Measurements from ENCODE around the gene FBXW8.

Gene FBXW8

DNA sequence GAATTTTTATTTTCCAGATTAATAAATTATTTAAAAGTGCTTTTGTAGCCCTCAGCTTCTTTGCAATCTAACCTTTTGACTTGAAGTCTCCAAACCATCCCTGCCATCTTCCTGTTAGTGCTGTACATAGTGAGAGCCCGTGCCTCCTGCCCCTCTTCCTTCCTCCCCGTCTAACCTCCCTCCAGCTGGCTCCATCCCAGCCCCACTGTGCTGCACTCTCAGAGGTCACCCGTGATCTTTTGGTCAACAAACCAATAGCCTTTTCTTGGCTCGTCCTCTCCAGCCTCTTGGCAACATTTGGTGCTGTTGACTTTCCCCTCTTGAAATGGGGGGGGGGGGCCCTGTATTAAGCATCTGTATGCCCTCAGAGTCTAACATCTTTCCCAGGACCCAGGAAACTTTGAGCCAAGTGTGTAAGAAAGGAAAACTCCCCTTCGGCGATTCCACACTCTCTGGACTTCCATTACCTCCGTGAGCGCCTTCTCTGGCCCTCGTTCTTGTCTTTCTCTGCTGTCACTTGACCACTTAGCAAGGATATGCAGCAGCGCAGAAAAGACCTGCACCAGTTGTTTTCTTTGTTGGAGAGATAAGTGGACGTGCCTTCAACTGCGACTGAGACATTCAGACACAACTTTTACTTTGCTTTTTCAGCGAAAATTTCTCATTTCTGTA is 44.1 kb downstream of the FBXW8 start:
- in situ Hi-C loops (cut with HindIII; ENCODE audit: low sequenced_read_pairs) = no loop called here

- in situ Hi-C loops (cut with HindIII; ENCODE audit: low sequenced_read_pairs) = no loop called here
Observed at GRCh38 chr12:116955382-116956021, 44.8 kb downstream of the FBXW8 start.

DNA sequence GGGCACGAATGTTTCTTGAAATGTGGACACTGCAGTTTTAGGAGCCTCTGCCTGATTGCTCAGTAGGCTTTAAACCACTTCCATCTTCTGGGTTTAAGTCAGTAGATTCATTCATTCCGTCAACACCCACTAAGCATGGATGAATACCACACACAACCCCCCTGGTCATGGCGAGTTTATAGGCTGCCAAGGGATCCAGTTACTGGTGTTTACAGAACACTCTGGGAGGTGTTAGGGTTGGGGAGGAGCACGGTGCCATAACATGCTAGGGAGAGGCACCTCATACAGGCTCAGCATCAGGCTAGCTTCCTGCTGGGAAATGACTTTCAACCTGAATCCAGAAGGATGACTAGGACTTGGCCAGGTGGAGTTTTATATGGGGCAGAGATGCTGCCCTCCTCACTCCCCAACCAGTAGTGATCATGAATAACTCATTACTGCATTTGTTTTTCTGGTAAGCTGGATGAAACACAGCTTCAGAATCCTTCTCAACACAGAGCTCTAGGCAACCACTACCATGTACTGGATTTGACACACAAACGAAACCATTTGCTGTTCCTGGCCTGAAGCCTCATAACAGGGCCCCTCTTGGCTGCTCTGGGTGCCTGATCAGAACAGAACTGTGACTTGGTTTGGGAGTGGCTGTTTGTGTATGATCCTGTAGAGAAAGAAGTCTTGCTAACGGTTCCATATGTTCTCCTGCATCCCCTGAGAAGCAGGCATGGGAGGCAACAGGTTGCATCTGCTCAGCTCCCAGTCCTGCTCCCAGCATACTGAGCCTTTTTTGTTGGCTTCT is 47.9 kb downstream of the FBXW8 start:
- in situ Hi-C loops (cut with HindIII; ENCODE audit: low sequenced_read_pairs) = no loop called here

DNA sequence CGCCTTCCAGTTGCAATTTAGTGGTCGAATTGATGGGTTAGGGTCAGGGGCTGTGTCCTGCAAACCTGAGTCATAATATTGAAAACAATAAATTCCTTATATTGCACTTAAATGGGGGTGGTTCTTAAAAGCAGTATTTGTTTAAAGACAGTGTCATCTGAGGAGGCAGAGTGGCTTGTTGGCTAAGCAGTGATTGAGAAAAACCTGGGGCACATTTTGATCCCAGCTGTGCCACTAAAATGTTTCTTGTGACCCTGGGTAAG is 48.4 kb downstream of the FBXW8 start:
- in situ Hi-C loops (cut with HindIII; ENCODE audit: low sequenced_read_pairs) = no loop called here

- in situ Hi-C loops (cut with HindIII; ENCODE audit: low sequenced_read_pairs) = no loop called here
Observed at GRCh38 chr12:116959845-116960514, 49.2 kb downstream of the FBXW8 start.

GRCh38 chr12:116962197-116962596 is 51.4 kb downstream of the FBXW8 start:
- in situ Hi-C loops (cut with HindIII; ENCODE audit: low sequenced_read_pairs) = no loop called here

- in situ Hi-C loops (cut with HindIII; ENCODE audit: low sequenced_read_pairs) = no loop called here
Observed at GRCh38 chr12:116962783-116963356, 52.1 kb downstream of the FBXW8 start.

DNA sequence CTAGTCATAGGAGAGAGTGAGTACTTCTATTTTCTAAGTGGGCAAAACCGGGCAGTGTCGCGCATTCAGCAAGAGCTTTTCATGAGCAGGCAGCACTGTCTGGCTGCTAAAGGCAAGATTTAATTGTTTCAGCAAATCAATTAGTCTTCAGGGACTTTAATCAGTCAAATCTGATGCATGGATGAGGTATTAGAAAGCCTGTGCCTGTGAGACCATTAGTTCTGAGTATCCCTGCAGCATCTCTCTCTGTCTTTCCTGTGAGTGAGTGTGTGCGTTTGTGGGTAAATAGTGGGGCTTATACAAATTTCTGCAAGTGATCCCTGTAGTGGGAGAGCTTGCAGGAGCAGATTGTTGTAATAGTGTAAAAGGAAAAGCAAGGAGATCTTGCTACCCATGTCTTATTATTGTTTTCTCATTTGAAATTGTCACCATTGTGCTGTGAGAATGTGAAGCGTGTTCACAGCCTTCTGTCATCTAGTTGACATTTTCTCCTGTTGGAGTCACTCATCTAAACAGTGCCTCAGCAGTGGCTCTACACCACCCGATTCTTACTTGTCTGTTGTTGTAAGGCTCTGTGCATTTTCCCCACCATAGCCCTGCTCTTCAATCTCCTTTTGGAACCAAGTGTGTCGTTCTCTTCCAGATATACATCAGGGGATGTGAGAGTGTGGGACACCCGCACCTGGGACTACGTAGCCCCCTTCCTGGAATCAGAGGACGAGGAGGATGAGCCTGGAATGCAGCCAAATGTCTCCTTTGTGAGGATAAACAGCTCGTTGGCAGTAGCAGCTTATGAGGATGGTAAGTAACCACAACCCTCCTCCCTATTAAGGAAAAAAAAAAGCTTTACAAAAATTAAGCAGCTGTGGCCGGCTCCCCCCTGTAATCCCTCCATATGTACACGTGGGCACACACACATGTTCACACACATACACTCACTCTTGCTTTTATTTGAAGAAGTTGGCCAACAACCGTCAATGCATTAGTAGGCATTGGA is 53.6 kb downstream of the FBXW8 start:
- in situ Hi-C loops (cut with HindIII; ENCODE audit: low sequenced_read_pairs) = no loop called here

GRCh38 chr12:116968986-116969385 is 58.2 kb downstream of the FBXW8 start:
- in situ Hi-C loops (cut with HindIII; ENCODE audit: low sequenced_read_pairs) = no loop called here

GRCh38 chr12:116969615-116970585 is 59.1 kb downstream of the FBXW8 start:
- in situ Hi-C loops (cut with HindIII; ENCODE audit: low sequenced_read_pairs) = no loop called here

DNA sequence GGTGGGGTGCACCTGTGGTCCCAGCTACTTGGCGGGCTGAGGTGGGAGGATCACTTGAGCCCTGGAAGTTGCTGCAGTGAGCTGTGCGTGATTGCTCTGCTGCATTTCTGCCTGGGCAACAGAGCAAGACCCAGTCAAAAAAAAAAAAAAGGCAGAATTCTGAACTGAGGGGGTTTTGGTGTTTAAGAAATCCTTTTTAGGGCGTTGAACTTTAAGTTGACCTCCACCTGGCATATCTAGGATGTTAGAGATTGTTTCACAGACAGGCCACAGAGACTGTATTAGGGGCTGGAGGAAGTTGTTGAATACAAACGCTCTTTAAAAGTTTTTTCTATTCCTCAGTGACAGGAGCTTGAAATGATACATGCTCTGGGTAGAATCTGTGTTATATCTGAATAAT is 60.5 kb downstream of the FBXW8 start:
- in situ Hi-C loops (cut with HindIII; ENCODE audit: low sequenced_read_pairs) = no loop called here

- in situ Hi-C loops (cut with HindIII; ENCODE audit: low sequenced_read_pairs) = no loop called here
Observed at GRCh38 chr12:116975779-116976393, 65.1 kb downstream of the FBXW8 start.

GRCh38 chr12:116977465-116978380 is 67.0 kb downstream of the FBXW8 start:
- in situ Hi-C loops (cut with HindIII; ENCODE audit: low sequenced_read_pairs) = no loop called here

DNA sequence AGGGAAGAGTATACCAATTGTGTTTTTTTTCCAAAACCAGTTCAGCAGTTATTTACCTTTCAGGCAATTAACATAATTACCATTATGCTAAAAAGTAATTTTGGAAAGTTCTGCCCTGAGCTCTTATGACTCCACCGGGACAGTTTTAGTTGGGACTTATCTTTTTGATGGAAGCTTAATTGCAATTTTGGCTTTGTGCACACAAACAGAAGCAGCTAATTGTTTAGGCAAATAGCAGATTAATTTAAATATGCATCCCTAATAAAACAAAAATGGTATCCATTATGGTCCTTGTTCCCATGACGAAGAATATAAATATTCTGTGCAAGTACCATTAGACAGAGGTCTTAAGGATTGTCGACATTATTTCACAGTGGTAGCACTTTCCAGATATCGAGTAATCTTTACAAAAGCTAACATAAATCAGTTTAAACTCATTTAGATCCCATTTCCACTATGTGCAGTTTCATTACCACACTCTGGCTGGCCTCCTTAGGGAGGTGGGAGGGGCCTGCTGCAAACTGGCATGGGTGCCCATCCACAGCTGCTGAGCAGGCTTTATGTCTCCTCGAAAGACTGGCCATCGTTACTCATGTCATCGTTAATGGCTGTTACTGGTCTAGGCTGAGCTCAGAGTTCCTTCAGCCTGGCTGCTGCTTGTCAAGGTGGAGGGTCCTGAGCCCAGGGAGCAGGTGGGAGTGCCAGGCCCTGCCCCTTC is 68.2 kb downstream of the FBXW8 start:
- in situ Hi-C loops (cut with HindIII; ENCODE audit: low sequenced_read_pairs) = no loop called here

- in situ Hi-C loops (cut with HindIII; ENCODE audit: low sequenced_read_pairs) = no loop called here
Observed at GRCh38 chr12:116980083-116980482, 69.3 kb downstream of the FBXW8 start.

GRCh38 chr12:116982791-116983411 is 72.2 kb downstream of the FBXW8 start:
- in situ Hi-C loops (cut with HindIII; ENCODE audit: low sequenced_read_pairs) = no loop called here
